ENCODE data around the gene ARL10. TPM values are rescaled to one million over a fixed set of nuclear protein-coding genes. Genes with fewer than 3 reads are reported as not detected.

The ARL10 gene
- total RNA-seq, 3 donors from 2014 or later (not counting 1 experiment from before 2014, with no cell fraction given): 0.75 to 6.8 (median 6.7) TPM

DNA sequence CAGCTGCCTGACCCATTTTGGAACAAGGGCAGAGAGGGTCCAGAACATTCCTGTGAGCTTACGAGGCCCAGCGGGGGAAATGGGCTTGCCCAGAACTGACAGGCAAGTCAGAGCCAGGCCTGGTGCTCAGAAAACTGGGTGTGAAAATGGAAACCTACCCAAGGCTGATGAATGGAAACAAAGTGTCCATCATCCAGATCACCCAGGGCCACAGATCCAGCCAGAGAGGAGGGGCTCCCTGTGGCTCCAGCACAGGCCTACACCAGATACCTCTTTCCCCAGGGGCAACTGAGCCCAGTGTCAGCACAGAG is 47.9 kb downstream of the ARL10 start:
- no peak overlapping the region for H3K4me3 Mint-ChIP-seq
- intact Hi-C loops (cut with micrococcal nuclease): no loop called here

DNA sequence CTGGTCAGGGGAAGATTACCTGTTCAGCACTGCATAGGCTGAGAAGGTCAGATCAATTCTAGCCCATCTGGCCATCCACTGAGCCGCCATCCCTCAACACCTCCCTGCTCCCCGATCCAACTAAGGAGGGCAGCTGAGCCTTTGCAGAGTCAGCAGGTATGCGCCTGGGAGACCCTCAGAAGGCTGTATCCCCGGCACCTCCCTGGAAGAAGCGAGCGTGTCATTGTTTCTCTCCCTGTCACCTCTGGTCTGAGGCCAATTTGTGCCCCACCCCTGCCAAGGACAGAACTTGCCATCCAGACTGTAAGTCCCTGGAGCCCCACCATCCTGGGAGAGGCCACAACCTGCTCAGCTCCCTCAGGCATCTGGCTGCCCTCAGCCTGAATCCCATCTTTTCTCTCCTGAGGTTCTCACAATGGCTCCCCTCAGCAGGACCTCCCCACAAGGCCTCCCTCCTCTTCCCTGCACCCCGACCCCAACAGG is 48.5 kb downstream of the ARL10 start:
- no peak overlapping the region for H3K27ac ChIP-seq (ENCODE audit: low read length)
- intact Hi-C loops (cut with micrococcal nuclease): no loop called here
- Mint-ChIP-seq H3K9me3 (no peaks in the 10 kb centered on the region), H3K4me1 (peaks cover 43 to 55% of the 10 kb centered on the region in 2 donors), H3K36me3 (no peaks in the 10 kb centered on the region), H3K27me3 (ENCODE audit: low read depth in 2 of 2) (no peaks in the 10 kb centered on the region), H3K4me3 (no peak overlapping the region), H3K27ac (peak overlapping the region; percentile 21 to 86)
- peaks cover 19% of the 10 kb centered on the region for H3K4me1 ChIP-seq (ENCODE audit: control insufficient read depth, insufficient read depth, low read length)
- H3K9me3 ChIP-seq (ENCODE audit: control insufficient read depth, insufficient read depth, low read length): no peaks in the 10 kb centered on the region
- 96% methylated on average over 6 of the region's 7 CpGs for WGBS (ENCODE audit: insufficient coverage)
- no peaks in the 10 kb centered on the region for H3K27me3 ChIP-seq (ENCODE audit: control insufficient read depth, insufficient read depth, low read length)
- ATAC-seq: no peak
- DNase-seq: no peak
- peaks cover 4% of the 10 kb centered on the region for H3K36me3 ChIP-seq (ENCODE audit: control insufficient read depth, insufficient read depth, low read length)
- H3K4me3 ChIP-seq (ENCODE audit: low read length): no peak overlapping the region
- TF ChIP-seq, protein P1, sequence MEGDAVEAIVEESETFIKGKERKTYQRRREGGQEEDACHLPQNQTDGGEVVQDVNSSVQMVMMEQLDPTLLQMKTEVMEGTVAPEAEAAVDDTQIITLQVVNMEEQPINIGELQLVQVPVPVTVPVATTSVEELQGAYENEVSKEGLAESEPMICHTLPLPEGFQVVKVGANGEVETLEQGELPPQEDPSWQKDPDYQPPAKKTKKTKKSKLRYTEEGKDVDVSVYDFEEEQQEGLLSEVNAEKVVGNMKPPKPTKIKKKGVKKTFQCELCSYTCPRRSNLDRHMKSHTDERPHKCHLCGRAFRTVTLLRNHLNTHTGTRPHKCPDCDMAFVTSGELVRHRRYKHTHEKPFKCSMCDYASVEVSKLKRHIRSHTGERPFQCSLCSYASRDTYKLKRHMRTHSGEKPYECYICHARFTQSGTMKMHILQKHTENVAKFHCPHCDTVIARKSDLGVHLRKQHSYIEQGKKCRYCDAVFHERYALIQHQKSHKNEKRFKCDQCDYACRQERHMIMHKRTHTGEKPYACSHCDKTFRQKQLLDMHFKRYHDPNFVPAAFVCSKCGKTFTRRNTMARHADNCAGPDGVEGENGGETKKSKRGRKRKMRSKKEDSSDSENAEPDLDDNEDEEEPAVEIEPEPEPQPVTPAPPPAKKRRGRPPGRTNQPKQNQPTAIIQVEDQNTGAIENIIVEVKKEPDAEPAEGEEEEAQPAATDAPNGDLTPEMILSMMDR (IDR thresholded peaks at IDR 0.05): no peak

More for the DNA sequence above, 47.9 kb downstream of the ARL10 start:
- no peaks in the 10 kb centered on the region for H3K27me3 ChIP-seq (ENCODE audit: control insufficient read depth, insufficient read depth, low read length)
- H3K4me1 ChIP-seq (ENCODE audit: control insufficient read depth, insufficient read depth, low read length): peaks cover 19% of the 10 kb centered on the region
- Mint-ChIP-seq H3K27ac (no peak overlapping the region), H3K4me1 (peaks cover 43 to 55% of the 10 kb centered on the region in 2 donors), H3K9me3 (no peaks in the 10 kb centered on the region), H3K36me3 (no peaks in the 10 kb centered on the region), H3K27me3 (ENCODE audit: low read depth in 2 of 2) (no peaks in the 10 kb centered on the region)
- H3K27ac ChIP-seq (ENCODE audit: low read length): no peak overlapping the region
- WGBS (ENCODE audit: insufficient coverage): 97% methylated on average over 2 of the region's 2 CpGs
- TF ChIP-seq, protein P1 (IDR thresholded peaks at IDR 0.05): no peak
- peaks cover 4% of the 10 kb centered on the region for H3K36me3 ChIP-seq (ENCODE audit: control insufficient read depth, insufficient read depth, low read length)
- ATAC-seq (no peak), DNase-seq (no peak)
- H3K9me3 ChIP-seq (ENCODE audit: control insufficient read depth, insufficient read depth, low read length): no peaks in the 10 kb centered on the region
- H3K4me3 ChIP-seq (ENCODE audit: low read length): no peak overlapping the region

DNA sequence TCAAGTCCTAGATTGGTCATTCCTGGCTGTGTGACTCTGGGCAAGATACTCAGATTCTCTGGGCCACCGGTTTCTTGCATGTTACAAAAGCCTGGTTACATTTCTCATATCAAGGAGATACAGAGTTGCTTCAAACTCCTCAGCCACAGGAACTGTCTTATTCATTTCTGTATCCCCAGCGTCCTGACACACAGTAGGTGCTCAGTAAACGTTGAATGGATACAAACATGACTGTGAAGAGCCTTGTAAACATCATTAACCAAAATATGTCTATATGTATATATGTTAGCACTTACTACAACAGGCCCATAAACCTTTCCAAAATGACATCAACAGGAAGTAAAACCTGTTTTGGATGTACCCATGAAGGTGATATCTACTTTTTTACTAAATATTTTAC is 49.4 kb downstream of the ARL10 start:
- intact Hi-C loops (cut with micrococcal nuclease): loop anchor here (5.0 kb wide), 2 partner anchors 143 to 183 kb away; no protein-coding TSS in a partner anchor
- Mint-ChIP-seq H3K9me3 (no peaks in the 10 kb centered on the region), H3K27me3 (ENCODE audit: low read depth in 2 of 2) (no peaks in the 10 kb centered on the region), H3K4me3 (peak overlapping the region; percentile 89), H3K4me1 (peaks cover 43 to 55% of the 10 kb centered on the region in 2 donors), H3K36me3 (no peaks in the 10 kb centered on the region), H3K27ac (peak overlapping the region; percentile 80 to 86)
- Histone ChIP-seq H3K36me3 (ENCODE audit: control insufficient read depth, insufficient read depth, low read length) (peaks cover 2% of the 10 kb centered on the region), H3K27me3 (ENCODE audit: control insufficient read depth, insufficient read depth, low read length) (no peaks in the 10 kb centered on the region), H3K27ac (ENCODE audit: low read length) (no peak overlapping the region), H3K4me3 (ENCODE audit: low read length) (no peak overlapping the region), H3K4me1 (ENCODE audit: control insufficient read depth, insufficient read depth, low read length) (peaks cover 19% of the 10 kb centered on the region), H3K9me3 (ENCODE audit: control insufficient read depth, insufficient read depth, low read length) (no peaks in the 10 kb centered on the region)
- DNase-seq (no peak), ATAC-seq (no peak)
- 78% methylated on average over 2 of the region's 3 CpGs for WGBS (ENCODE audit: insufficient coverage)
- TF ChIP-seq, protein P1 (IDR thresholded peaks at IDR 0.05): no peak

Data from natural killer cell (primary cell).